Spinal cord (tissue), 10 donors: ENCODE measurements around the gene CCDC51. TPM values are rescaled to one million over a fixed set of nuclear protein-coding genes. Genes with fewer than 3 reads are reported as not detected.
A peak's percentile ranks its signal among the peaks of the same experiment; 100 is the strongest.
"Not testable (repeated sequence)": the region's sequence is repeated elsewhere in the genome, so short reads cannot be mapped to it uniquely, and the experiment has no call there.

ENCODE experiments used
- DNase-seq, 6 donors: peaks; one replicate each; pipeline versions ENCODE4 v3.0.0 to v3.0.0-alpha.2; 2013 to 2015; ENCODE audit warnings: low spot score in 6 of 6, low read depth in 4 of 6
- H3K27ac ChIP-seq: one replicate; pipeline ENCODE4 v1.5.1; 2013; ENCODE audit warnings: low read depth, low read length, control low read depth
- H3K27me3 ChIP-seq: one replicate; pipeline ENCODE4 v1.6.1; 2013; ENCODE audit warnings: low read length; ENCODE audit not compliant: control insufficient read depth, insufficient read depth
- H3K36me3 ChIP-seq: one replicate; pipeline ENCODE4 v1.6.1; 2013; ENCODE audit warnings: low read length; ENCODE audit not compliant: control insufficient read depth, insufficient read depth
- H3K4me1 ChIP-seq: one replicate; pipeline ENCODE4 v1.6.1; 2013; ENCODE audit warnings: low read length; ENCODE audit not compliant: control insufficient read depth, insufficient read depth
- H3K4me3 ChIP-seq: one replicate; pipeline ENCODE4 v1.5.1; 2013; ENCODE audit warnings: low read depth, low read length, control low read depth
- H3K9me3 ChIP-seq: one replicate; pipeline ENCODE4 v1.6.1; 2013; ENCODE audit warnings: low read length; ENCODE audit not compliant: control insufficient read depth, insufficient read depth
- WGBS: methylation state at CpG from one replicate; pipeline ENCODE4 v1.1.5; 2013; ENCODE audit warnings: missing lambda C conversion rate; ENCODE audit not compliant: insufficient coverage; 5-methylcytosine and 5-hydroxymethylcytosine counted together
- long read RNA-seq, 4 donors: transcript quantifications; one replicate each; lab custom pipeline, GENCODE V29; 2026
- polyA plus RNA-seq, 2 donors: library from polyadenylated mRNA; unstranded; fragments of 120-200 nt; gene quantifications; one replicate each; pipeline ENCODE4 v1.2.1, GENCODE V29; 2013; ENCODE audit not compliant: insufficient read length in 2 of 2
- total RNA-seq, 2 donors: library from RNA; depleted of rRNA in 1 of 2; stranded (reverse); fragments of 120-200 nt in 1 of 2; fragments of >200 nt in 1 of 2; gene quantifications; one replicate each; pipeline versions ENCODE4 v1.2.3 to v1.2.4, GENCODE V29; 2013 to 2014
- donor health status: healthy.

The CCDC51 gene, protein sequence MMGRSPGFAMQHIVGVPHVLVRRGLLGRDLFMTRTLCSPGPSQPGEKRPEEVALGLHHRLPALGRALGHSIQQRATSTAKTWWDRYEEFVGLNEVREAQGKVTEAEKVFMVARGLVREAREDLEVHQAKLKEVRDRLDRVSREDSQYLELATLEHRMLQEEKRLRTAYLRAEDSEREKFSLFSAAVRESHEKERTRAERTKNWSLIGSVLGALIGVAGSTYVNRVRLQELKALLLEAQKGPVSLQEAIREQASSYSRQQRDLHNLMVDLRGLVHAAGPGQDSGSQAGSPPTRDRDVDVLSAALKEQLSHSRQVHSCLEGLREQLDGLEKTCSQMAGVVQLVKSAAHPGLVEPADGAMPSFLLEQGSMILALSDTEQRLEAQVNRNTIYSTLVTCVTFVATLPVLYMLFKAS
- 10 to 100 TPM; 10.9 to 24.6 TPM for total RNA-seq
- polyA plus RNA-seq: 10 to 100 TPM; 18.4 to 19.5 TPM
- long read RNA-seq, donor 1, partial matches to known transcripts: 0 of 1 reads
- long read RNA-seq, donor 1, other reads (novel, unspliced or antisense): 0 of 1 reads
- long read RNA-seq, donor 2: 0 reads
- long read RNA-seq, donor 3, partial matches to known transcripts: 0 of 1 reads
- long read RNA-seq, donor 3, other reads (novel, unspliced or antisense): 0 of 1 reads
- long read RNA-seq, donor 4, partial matches to known transcripts: 10 of 14 reads
- long read RNA-seq, donor 4, other reads (novel, unspliced or antisense): 0 of 14 reads

DNA sequence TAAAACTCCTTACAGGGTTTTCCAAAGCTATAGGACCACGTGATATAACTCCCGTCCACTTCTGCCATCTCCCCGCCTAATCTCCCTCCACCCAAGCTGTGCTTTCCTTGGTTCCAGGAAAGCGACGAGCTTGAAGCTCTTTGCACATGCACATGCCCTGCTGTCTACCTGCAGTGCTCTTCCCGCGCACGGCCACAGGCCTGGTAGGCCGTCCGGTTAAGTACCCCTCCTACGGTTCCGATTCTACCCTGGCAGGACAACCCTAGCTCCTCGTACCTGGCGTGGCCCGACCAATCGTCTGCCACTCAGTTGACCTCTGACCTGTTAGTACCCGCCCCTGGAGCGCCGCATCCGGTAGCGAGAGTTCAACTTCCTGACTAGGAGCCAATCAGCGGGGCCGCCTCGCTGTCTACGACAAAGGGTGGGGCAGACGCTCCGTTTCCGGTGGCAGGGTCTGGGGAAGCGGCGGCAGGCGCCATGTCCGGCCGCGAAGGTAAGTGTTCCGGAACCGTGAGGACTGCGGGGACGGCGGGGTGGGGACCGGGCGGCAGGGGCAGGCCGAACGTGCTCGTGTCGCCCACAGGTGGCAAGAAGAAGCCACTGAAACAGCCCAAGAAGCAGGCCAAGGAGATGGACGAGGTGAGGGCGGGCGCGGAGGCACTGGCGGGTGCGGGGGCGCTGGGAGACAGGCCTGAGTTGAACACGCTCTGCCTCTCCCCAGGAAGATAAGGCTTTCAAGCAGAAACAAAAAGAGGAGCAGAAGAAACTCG, at the start of gene CCDC51, which contains the start of gene TMA7:
CCDC51 (minus strand) TSS at position 300 of the 770 bp plus-strand sequence. CDS start 4,991 bp downstream, outside the sequence.
TMA7 (plus strand) TSS at position 438 of the 770 bp plus-strand sequence; CDS start at position 478, 40 bp downstream.
- peak within 1 kb of the TSS; percentile 97 for H3K4me3 ChIP-seq
- peak within 1 kb of the TSS; percentile 90 for H3K27ac ChIP-seq
- peaks cover 24% of the 10 kb centered on the region for H3K4me1 ChIP-seq
- H3K9me3 ChIP-seq: no peaks in the 10 kb centered on the region
- peak; percentile 86 to 99 (median 94) for DNase-seq
- under 1% methylated on average over 54 of the region's 54 CpGs for whole genome bisulfite sequencing
- H3K27me3 ChIP-seq: no peaks in the 10 kb centered on the region
- peaks cover 28% of the 10 kb centered on the region for H3K36me3 ChIP-seq

- no peak overlapping the region for H3K4me3 ChIP-seq
- no peaks in the 10 kb centered on the region for H3K9me3 ChIP-seq
- no CpG with 5 or more reads among the region's 5 CpGs for WGBS
- no peaks in the 10 kb centered on the region for H3K36me3 ChIP-seq
- H3K27ac ChIP-seq: no peak overlapping the region
- no peak for DNase-seq
- H3K4me1 ChIP-seq: no peaks in the 10 kb centered on the region
- no peaks in the 10 kb centered on the region for H3K27me3 ChIP-seq
Observed at GRCh38 chr3:48486952-48487351, 47.0 kb upstream of the CCDC51 start.

DNA sequence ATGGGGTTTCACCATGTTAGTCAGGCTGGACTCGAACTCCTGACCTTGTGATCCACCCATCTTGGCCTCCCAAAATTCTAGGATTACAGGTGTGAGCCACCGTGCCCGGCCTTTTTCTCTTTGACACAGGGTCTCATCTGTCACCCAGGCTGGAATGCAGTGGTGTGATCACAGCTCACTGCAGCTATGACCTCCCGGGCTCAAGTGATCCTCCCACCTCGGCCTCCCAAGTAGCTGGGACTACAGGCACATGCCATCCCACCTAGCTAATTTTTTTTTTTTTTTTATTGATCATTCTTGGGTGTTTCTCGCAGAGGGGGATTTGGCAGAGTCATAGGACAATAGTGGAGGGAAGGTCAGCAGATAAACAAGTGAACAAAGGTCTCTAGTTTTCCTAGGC, 42.9 kb upstream of the CCDC51 start:
- H3K27ac ChIP-seq, DNase-seq, H3K9me3 ChIP-seq, H3K4me1 ChIP-seq, H3K27me3 ChIP-seq, H3K36me3 ChIP-seq, H3K4me3 ChIP-seq: not testable (repeated sequence)
- 86% methylated on average over 3 of the region's 6 CpGs for WGBS

GRCh38 chr3:48480891-48481290, 41.0 kb upstream of the CCDC51 start:
- no CpG with 5 or more reads among the region's 11 CpGs for WGBS

GRCh38 chr3:48478626-48479555, 39.0 kb upstream of the CCDC51 start:
- WGBS: 79% methylated on average over 18 of the region's 19 CpGs
- Histone ChIP-seq H3K36me3 (peaks cover 26% of the 10 kb centered on the region), H3K9me3 (no peaks in the 10 kb centered on the region), H3K27me3 (no peaks in the 10 kb centered on the region), H3K4me3 (no peak overlapping the region), H3K27ac (no peak overlapping the region), H3K4me1 (no peaks in the 10 kb centered on the region)
- no peak for DNase-seq

More at GRCh38 chr3:48480891-48481290, 41.0 kb upstream of the CCDC51 start:
- H3K4me3 ChIP-seq, H3K4me1 ChIP-seq, DNase-seq, H3K27me3 ChIP-seq, H3K27ac ChIP-seq, H3K9me3 ChIP-seq: not testable (repeated sequence)
- peaks cover 21% of the 10 kb centered on the region for H3K36me3 ChIP-seq

DNA sequence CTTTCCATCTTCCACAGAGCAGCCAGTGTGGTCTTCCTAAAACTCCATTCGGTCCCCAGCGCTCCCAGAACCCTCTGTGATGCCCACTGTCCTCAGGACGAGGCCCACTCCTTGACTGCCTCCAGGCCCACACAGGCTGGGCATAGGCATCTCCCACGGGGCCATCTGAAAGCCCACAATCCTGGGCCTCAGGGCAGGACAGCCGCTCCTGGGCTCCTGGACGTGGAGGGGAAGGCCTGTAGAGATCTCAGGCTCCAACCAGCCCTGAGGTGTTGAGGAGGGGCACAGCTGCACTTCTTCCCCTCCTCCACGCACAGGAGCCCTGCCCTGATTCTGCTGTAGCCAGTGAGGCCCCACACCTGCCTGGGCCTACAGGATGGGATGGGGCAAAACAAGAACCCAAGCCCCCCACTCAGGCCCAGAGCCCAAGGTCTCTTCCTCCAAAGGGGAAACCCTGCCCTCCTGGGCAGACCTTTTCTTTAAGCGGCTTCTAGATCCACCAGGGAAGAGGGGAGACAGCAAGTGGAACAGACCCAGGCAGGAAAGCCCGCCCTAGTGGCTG, 38.1 kb upstream of the CCDC51 start:
- H3K4me3 ChIP-seq: no peak overlapping the region
- WGBS: 86% methylated on average over 7 of the region's 9 CpGs
- peaks cover 7% of the 10 kb centered on the region for H3K4me1 ChIP-seq
- H3K27ac ChIP-seq: no peak overlapping the region
- no peaks in the 10 kb centered on the region for H3K9me3 ChIP-seq
- no peak for DNase-seq
- H3K36me3 ChIP-seq: peaks cover 26% of the 10 kb centered on the region
- H3K27me3 ChIP-seq: no peaks in the 10 kb centered on the region

DNA sequence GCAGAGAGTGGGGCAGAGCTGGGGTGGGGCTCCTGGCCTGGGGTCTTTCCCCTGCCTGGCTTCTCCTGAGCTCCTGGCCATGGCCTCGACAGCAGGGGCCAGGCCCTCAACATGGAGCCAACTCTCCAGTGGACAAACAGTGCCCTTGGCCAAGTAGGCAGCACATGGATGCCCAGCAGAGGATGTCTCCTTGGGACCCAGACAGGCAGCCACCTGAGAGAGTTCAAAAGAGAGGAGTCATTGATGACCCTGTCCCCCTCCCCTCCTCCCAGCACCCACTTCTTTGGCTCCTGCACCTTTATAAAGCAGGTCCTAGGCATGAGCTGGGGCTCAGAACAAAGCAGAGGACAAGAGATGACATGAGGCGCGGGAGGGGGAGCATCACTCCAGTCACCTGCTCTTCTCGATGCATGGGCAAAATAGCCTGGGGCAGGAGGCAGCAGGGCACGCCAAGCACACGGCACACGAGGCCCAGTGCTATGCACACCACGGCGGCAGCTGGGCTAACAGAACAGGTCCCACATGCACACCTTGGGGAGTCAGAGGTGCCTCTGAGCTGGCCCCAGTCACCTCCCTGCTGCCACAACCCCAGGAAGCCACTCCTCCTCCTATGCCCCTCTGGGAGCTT, 36.6 kb upstream of the CCDC51 start:
- 91% methylated on average over 9 of the region's 9 CpGs for WGBS
- H3K9me3 ChIP-seq: no peaks in the 10 kb centered on the region
- H3K4me3 ChIP-seq: no peak overlapping the region
- no peak for DNase-seq
- peaks cover 26% of the 10 kb centered on the region for H3K36me3 ChIP-seq
- no peak overlapping the region for H3K27ac ChIP-seq
- peaks cover 20% of the 10 kb centered on the region for H3K4me1 ChIP-seq
- H3K27me3 ChIP-seq: no peaks in the 10 kb centered on the region

GRCh38 chr3:48475188-48475587, 35.3 kb upstream of the CCDC51 start:
- Histone ChIP-seq H3K9me3 (no peaks in the 10 kb centered on the region), H3K27me3 (no peaks in the 10 kb centered on the region), H3K4me1 (peaks cover 25% of the 10 kb centered on the region), H3K36me3 (peaks cover 32% of the 10 kb centered on the region), H3K4me3 (no peak overlapping the region), H3K27ac (no peak overlapping the region)
- WGBS: 77% methylated on average over 10 of the region's 11 CpGs
- no peak for DNase-seq
